GM21737 (cell line): ENCODE measurements around the gene SMC6.

Source experiments
- ATAC-seq: cut with Tn5 transposase; IDR thresholded peaks from one replicate; pipeline ENCODE4 v1.9.1; 2021; ENCODE audit warnings: mild to moderate bottlenecking, moderate library complexity; ENCODE audit not compliant: unreplicated experiment

The SMC6 gene

GRCh38 chr2:17719562-17720371 is 33.8 kb downstream of the SMC6 start:
- no peak for ATAC-seq

- ATAC-seq, result no peak
Measured at GRCh38 chr2:17718689-17719088, 34.9 kb downstream of the SMC6 start.

- ATAC-seq, result no peak
Measured at GRCh38 chr2:17717666-17718065, 35.9 kb downstream of the SMC6 start.

GRCh38 chr2:17713291-17713690 is 40.3 kb downstream of the SMC6 start:
- ATAC-seq, result no peak

DNA sequence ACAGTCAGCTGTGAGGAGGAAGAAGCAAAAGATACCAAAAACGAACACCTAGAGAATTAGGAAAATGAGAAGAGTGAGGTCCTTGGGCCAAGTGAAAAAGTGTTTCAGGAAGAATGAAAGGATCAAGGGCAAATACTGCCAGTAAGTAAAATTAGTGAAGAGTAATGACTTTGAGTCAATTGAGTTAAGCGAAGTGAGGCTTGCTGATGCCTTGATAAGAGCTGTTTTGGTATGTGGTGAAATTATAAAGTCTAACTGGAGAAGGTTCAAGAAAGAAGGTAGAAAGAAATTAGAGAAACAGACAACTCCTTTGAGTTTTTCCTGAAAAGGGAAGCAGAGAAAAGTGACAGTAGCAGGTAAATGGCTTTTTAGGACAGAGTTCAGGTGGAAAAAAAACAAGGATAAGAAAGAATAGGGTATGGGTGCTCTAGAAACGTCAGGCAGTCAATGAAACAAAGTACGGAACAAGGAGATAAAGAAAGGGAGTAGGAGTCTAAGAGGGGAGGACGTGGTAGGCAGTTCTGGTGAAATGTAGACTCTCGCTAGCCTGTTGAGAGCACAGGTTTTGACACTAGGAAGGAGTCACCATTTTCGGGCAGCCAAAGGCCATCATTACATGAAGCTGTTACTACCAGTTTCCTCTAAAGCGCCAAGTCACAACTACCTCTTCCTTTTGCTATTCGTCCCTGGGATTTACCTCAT is 42.9 kb downstream of the SMC6 start:
- no peak for ATAC-seq

DNA sequence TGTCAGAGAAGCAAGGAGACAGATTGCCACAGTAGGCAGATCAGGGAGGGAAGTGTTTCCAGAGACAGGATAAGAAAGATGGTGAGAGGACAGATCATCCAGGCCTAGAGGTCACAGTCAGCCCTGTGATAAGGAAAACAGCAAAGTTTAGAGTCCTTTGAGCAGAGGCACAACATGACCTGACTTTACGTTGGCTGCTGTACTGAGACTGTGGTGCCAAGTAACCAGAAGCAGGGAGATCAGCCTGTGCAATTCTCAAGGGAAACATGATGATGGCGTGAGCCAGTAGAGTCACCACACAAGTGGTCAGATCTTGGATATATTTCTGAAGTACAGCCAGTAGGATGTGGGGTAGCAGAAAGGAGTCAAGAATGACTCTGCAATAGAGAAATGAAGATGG is 43.7 kb downstream of the SMC6 start:
- no peak for ATAC-seq

GRCh38 chr2:17708501-17708900 is 45.1 kb downstream of the SMC6 start:
- no peak for ATAC-seq

DNA sequence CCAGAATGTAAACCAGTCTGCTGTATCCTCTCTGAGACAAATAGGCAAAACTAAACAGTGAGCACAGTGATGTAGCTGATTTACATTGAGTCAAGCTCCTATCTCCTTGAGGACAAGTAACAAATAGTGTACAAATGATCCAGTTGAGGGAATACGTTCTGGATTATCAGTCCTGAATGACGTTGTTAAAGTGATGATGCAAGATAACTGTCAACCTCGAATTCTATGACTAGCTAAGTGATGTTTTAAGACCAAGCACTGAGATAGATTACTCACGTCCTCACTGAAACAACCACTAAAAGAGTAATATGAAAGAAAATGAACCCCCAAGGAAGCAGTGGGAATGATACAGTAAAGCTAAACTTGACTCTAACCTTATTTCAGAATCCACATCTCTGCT is 46.8 kb downstream of the SMC6 start:
- ATAC-seq, result no peak

DNA sequence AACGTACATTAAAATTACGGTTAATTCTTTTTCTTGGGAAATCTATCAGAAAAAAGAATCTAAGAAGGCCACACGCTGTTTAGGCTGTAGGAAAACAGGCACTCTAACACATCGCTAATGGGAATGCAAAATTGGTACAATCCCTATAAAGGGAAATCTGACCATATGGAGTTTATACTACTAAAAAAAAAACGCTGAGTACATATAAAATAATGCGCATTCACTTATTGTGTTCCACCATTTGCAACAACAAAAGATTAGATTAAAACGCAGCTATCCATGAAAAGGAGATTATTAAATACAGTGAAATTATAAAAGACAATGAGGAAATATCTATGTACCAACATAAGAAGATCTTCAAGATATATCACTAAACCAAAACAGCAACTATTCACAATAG is 62.8 kb downstream of the SMC6 start:
- no peak for ATAC-seq

DNA sequence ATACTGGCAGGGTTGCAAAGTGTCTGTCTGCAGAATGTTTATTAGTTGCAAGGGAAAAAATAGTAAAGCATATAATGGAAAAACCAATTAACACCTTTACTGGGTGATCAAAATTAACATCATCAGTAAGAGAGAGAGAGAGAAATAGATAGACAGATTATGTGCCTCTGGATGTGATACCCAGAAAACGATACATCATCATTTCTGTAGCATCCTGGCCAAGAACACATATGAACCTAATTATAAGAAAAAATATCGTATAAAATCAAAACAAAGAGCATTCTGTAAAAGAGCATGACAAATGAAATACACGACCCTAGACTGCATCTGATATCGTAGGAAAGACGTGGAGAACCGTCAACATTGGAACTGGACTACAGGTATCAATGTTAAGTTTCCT is 64.6 kb downstream of the SMC6 start:
- ATAC-seq, result no peak

- no peak for ATAC-seq
Measured at GRCh38 chr2:17688600-17688999, 65.0 kb downstream of the SMC6 start.

DNA sequence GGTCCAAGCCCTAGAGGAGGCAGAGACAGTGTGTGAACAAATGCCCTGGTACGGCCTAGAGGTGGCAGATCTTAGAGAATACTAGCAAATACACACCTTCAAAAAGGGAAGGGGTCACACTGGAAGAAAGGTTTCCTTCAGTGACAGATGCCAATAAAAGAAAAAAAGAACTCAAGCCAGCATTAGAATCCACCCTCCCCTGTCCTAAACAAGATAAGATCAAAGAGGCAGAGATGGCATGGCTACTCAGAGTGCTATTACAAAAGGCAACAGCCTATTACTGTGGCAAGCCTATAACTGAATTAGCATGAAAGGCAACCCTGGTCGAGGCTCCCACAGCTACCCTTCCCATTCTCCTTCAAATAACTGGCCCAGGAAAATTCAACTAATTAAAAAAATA is 69.6 kb downstream of the SMC6 start:
- ATAC-seq, result no peak

GRCh38 chr2:17682098-17682857 is 71.3 kb downstream of the SMC6 start:
- no peak for ATAC-seq

GRCh38 chr2:17680119-17680518 is 73.5 kb downstream of the SMC6 start:
- ATAC-seq, result no peak

DNA sequence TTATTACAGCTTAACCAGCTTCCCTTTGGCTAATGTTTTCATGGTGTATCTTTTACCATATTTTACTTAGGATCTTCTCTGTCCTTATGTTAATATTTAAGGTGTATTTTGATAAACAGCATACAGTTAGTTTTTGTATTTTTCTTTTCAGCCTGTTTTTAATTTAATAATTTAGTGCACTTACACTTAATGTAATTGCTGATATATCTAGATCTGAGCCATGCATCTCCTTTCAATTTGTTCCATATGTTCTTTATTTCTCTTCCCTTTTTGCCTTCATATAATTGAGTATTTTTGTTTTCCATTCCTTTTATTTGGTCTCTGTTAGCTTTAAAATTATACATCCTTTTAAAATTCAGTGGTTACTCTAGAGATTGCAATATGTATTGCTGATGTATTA is 78.8 kb downstream of the SMC6 start:
- no peak for ATAC-seq

GRCh38 chr2:17672583-17673317 is 80.9 kb downstream of the SMC6 start:
- ATAC-seq, result no peak

GRCh38 chr2:17667898-17668297 is 85.7 kb downstream of the SMC6 start:
- ATAC-seq, result no peak

DNA sequence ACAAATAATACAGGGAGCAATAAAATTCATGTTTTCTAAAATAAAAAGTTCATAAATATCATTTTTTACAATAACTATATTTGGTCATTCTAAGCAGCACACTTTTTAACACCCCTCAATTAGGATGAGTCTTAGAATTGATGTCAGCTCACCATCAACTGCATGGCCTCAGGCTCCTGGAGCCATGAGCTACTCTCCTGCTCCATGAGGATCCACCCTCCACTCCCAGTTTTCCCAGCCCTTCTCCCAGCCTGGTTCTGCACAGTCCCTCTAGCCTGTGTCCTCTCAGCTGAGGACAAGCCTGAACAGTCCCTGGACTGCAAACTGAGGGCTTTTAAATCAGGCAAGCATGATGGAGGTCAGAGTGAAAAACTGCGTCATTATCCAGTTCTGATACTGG is 89.1 kb downstream of the SMC6 start:
- no peak for ATAC-seq

- no peak for ATAC-seq
Measured at GRCh38 chr2:17662723-17663122, 90.9 kb downstream of the SMC6 start.

DNA sequence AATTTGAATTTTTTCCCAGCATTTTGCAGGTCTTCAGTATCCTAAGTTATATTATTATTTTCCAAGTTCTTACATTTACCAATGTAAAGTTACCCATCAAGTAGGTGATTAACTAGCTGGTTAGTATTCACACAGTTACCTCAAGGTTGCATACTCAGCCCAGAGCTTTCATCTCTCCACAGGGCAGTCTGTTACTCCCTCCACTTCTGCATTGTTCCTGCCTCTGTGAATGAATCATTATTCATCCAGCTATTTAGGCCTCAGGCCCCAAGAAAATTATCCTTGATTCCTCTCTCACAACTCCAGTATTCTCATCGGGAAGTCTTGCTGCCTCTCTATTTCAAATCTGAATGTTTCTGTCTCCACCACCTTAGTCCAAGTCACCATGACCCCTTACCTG is 92.2 kb downstream of the SMC6 start:
- ATAC-seq, result no peak

DNA sequence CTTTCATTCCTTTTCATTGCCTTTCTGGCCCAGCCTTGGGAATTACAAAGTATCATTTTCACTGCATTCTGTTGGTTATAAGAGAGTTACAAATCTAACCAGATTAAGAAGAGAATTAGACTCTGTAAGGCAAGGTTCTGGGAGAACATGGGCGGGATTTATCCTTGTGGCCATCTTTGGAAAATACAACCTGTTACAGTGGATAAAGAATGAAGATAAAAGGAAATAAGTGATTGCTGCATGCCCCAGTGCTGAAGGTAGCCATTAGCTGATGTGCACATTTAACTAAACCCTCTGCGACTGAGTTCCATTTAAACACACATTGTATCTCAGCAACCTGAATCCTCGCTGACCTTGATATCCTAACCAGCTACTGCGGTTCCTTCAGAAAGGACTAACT is 93.4 kb downstream of the SMC6 start:
- no peak for ATAC-seq
